Measurements from ENCODE around the gene CYRIA.

Gene CYRIA

GRCh38 chr2:16665748-16666448 lies at the start of gene CYRIA:
Gene CYRIA (minus strand): TSS chr2:16665834. CDS start chr2:16588119, 77,715 bp downstream.
- DNase-seq, result no peak

GRCh38 chr2:16713011-16713423 lies 47.4 kb upstream of the CYRIA start:
- DNase-seq, result no peak

DNA sequence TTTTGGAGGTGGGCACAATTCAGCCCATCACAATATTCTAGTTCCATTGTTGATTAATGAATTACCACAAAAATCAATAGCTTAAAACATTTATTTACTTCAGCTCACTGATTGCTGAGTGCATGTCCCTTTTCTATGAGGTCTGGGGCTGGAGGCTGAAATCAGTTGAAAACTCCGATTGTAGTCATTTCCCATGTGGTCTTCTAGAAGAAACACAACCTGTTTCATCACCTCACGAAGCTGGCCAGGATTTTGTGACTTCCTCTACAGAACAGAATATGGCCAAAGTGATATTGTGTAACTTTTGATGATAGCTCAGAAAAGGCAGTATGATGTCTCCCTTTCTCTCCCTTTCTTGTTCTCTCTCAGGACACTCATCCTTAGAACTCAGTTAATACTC lies 44.1 kb upstream of the CYRIA start:
- no peak for DNase-seq

DNA sequence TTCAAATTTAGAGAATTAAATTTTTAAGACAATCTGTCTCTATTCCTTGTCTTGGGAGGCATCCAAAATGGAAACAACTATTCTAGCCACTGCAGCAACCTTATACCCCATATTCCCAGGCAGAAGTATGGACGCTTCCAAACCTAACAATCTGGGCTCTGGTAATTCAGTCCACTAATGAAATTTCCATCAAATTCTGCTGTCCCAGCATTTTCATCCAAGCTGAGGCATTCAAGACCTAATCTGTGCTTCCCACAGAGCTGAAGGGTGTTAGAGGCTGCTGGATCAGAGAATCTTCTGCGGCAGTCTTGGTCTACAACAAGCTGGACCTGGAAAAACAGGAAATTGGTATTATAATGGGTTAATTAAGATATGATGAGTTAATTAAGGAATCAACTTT lies 42.5 kb upstream of the CYRIA start:
- no peak for DNase-seq

GRCh38 chr2:16707014-16707623 lies 41.5 kb upstream of the CYRIA start:
- DNase-seq, result no peak

DNA sequence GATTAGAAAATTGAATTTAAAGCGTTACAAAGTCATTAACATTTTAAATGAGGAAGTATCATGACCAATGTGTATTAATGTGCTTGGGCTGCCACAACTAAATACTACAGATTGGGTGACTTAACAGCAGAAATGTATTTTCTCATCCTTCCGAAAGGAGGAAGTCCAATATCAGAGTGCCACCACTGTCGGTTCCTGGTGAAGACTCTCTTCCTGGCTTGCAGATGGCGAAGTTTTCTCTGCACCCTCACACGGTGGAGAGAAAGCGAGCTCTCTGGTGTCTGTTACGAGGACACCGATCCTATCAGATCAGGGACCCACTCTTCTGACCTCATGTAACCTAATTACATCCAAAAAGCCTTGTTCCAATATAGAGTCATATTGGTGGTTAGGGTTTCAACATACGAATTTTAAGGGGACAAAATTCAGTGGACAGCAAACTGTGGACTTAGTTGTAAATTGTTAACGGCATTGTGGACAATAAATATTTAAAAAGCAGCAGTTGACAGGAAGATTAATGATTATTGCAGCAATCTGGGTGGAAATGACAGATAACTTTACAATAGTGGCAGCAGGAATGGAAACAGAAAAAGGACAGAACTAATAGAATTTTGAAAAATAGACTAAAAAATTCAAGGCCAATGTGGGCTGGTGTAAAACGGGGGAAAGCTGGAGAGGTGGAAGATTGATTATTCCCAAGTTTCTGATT lies 35.1 kb upstream of the CYRIA start:
- DNase-seq, result no peak

- no peak for DNase-seq
These were observed 28.2 kb upstream of the CYRIA start for GRCh38 chr2:16693854-16694253.

- peak; percentile 73 for DNase-seq
These were observed 25.6 kb upstream of the CYRIA start for GRCh38 chr2:16691261-16691660.

DNA sequence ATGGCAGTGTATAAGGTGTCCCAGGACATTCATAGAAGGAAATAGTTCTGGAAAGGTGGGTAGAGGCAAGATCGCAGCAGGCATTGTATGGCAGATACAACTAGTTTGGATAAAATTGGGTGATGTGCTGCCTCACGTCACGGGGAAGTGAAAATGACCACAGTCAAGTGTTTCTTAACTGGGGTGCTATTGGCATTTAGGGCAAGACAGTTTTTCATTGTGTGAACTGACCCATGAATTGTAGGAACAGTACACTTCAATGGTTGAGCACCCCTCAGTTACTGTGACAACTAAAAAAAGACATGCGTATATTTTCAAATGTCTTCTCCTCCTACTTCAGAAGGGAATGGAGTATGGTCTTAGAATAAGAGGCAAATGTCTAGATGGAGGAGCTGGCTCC lies 22.3 kb upstream of the CYRIA start:
- DNase-seq, result no peak

DNA sequence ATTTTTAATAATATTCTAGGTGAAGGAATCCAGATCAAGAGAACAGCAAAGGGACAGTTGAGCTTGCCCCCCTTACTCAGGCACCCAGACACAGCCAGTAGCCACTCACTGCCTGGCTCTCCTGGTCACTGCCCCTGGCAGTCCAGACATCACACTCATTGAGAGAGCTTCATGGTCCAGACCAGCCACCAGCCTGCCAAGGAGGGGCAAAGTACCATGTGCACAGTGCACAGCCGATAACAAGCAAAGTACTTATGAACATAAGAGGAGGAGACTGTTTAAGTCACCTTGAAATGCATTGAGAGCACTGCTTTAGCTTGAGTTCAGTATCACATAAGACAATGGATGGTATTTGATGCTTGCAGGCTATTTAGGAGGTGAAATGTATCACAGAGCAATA lies 21.6 kb upstream of the CYRIA start:
- no peak for DNase-seq

DNA sequence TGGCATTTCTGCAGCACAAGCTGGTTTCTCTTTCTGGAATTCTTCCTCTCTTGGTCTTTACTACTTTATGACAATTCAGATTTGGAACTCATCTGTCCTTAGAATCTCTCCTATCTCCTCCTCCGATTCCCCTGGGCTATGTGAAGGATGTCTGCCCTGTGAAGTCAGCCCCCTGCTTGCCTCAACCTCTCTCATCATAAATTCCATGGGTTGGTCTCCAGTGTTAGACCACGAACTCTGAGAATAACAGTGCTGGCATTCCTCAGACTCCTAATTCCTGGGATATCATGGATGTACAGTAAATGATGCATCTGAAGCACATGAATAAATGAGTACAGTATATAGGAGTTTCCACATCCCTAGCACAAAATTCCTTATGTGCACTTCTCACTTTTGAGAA lies 21.0 kb upstream of the CYRIA start:
- DNase-seq, result no peak

DNA sequence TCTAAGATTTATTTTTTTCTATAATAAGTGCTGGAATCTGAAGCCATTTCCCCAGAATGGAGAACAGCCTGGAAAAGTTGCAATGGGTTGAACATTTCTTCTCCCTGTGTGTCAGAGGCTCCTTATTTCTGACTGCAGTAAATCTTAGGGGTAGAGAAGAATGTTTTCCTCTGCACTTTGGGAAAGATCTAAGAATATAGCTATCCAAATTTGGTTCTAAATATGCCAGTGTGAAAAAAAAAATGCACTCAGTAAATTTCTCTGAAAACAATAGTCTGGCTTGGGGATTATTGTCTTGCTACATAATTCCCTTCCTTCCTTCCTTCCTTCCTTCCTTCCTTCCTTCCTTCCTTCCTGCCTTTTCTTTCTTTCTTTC lies 19.7 kb upstream of the CYRIA start:
- DNase-seq, result no peak

DNA sequence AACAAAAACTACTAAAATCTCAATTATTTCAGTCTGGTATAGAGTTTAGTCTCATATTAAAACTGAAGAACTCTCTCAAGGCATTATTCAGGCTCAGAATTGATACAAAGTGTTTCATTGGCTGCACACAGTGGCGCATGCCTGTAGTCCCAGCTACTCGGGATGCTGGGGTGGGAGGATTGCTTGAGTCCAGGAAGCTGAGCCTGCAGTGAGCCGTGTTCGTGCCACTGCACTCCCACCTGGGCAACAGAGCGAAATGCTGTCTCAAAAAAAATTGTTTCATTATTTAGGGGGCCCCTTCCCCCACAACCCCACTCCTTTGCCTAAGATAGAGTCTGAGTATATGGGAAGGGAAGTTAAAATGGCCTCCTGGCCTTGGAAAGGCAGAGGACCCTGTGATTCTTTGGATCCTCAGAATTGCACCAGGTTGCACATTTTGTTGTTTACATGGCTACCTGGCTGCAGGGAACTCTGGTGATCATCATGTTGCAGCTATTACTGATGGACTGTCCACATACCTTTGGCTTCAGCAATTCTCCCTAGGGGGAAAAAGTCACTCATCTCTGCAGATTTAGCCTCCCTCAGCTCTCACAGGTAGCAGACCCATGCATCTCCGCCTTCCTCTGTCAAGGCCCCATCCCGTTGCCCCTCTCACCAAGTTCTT lies 19.2 kb upstream of the CYRIA start:
- DNase-seq, result no peak

DNA sequence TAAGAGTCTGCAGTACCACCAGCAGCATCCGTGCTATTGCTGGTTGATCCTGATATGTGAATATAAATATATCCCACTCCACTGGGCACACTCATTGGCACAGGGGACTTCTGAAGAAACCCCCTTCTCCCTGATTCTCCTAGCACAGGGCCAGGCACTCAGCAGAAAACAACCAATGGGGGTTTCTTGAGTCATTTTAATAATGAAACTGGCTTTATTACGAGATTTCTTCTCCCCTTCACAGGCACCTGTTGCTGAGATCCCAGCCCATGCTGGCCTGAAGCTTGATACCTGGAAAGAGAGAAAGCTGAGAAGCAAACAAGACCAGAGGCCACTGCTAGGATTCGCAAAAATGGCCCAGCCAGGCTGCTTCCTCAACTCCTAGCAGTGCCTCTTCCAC lies 17.9 kb upstream of the CYRIA start:
- DNase-seq, result no peak

DNA sequence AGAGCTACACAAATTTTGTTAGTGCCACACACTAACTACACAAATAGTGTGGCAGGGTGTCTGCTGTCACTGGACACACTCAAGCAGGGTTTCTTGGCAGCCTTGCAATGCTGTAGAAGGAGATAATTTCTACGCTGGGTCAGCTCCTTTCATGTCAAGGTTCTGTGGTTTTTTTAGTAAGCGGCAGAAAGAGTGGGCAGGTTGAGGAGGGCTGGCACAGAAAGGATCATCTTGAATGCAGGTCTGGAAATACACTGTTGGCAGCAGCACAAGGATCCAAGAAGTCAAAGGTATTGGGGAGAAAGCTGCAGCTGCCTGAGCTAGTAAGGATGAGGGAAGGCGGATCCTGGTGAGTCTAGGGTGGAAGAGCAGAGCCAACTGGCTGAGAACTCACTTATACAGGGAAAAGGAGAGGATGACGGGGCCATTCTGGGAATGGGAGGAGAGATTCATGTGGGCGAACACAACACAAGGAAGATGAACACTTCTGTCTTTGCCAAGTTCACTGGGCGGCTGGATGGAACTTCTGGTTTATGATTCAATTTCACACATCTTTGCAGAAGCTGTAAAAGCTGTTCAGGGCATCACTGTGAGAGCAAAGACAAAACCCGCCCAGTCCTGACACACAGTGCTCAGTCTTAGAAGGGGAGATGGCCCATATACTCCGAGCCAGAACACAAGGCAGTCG lies 16.9 kb upstream of the CYRIA start:
- no peak for DNase-seq

- no peak for DNase-seq
These were observed 15.1 kb upstream of the CYRIA start for GRCh38 chr2:16680781-16681180.

GRCh38 chr2:16680304-16680703 lies 14.7 kb upstream of the CYRIA start:
- DNase-seq, result no peak

GRCh38 chr2:16678964-16679363 lies 13.3 kb upstream of the CYRIA start:
- DNase-seq, result no peak

DNA sequence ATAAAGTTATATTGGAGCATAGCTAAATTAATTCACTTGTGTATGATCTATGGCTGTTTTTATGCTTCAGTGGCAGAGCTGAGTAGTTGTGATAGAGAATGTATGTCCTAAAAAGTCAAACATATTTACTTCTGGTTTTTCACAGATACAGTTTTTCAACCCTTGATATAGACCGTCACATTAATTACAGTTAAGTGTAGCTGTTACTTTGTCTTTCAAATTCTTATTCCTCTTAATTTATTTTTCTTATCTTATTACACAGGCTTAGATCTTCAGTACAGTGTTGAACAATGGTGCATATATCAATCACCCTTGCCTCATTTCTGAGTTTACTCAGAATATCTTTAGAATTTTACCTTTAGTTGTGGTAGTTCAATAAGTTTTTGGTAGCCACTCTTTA lies 12.2 kb upstream of the CYRIA start:
- no peak for DNase-seq

GRCh38 chr2:16675781-16676180 lies 10.1 kb upstream of the CYRIA start:
- DNase-seq, result no peak

GRCh38 chr2:16674154-16674553 lies 8.5 kb upstream of the CYRIA start:
- DNase-seq, result no peak

GRCh38 chr2:16671760-16672159 lies 6.1 kb upstream of the CYRIA start:
- DNase-seq, result no peak

- DNase-seq, result no peak
These were observed 3.8 kb upstream of the CYRIA start for GRCh38 chr2:16669388-16669787.
